GM18861 (cell line): ENCODE results near the gene TRIM24.
"Not testable (repeated sequence)": the region's sequence is repeated elsewhere in the genome, so short reads cannot be mapped to it uniquely, and the experiment has no call there.

ENCODE experiments used
- ATAC-seq: cut with Tn5 transposase; IDR thresholded peaks from one replicate; pipeline ENCODE4 v1.9.1; 2021; ENCODE audit not compliant: unreplicated experiment

TRIM24 gene

DNA sequence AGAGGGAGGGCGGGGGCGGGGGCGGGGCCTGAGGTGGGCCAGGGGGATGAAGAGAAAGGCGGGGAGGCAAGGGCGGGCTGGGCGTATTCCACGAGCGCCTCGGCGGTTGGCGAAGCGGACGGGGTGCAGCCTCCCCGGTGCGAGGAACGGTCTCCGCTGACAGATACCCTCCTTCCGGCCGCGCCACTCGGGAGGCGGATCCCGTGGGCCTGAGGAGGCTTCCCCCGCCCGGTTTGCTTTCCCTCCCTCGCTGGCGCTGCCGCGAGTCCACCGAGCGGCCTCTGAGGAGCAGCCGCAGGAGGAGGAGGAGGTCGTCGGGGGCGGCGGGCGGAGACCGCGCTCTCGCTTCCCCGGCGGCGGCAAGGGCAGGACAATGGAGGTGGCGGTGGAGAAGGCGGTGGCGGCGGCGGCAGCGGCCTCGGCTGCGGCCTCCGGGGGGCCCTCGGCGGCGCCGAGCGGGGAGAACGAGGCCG, at the start of gene TRIM24:
Gene TRIM24, plus strand, starts transcription at position 84 of the 473 bp plus-strand sequence. Its CDS starts 290 bp downstream, at position 374.
- ATAC-seq: peak; percentile 62

- ATAC-seq: not testable (repeated sequence)
These were observed 48.0 kb upstream of the TRIM24 start for GRCh38 chr7:138412077-138412476.

DNA sequence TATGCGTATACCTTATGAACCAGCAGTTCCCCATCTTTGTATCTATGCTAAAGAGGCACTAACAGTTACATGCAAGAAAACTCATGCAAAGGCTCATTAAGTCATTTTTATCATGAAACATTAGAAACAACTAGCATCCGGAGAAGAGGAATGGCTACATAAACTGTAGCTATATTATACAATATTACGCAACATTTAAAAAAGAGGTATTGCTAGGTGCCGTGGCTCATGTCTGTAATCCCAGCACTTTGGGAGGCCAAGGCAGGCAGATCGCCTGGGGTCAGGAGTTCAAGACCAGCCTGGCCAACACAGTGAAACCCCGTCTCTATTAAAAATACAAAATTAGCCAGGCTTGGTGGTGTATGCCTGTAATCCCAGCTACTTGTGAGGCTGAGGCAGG, 47.1 kb upstream of the TRIM24 start:
- not testable (repeated sequence) for ATAC-seq

DNA sequence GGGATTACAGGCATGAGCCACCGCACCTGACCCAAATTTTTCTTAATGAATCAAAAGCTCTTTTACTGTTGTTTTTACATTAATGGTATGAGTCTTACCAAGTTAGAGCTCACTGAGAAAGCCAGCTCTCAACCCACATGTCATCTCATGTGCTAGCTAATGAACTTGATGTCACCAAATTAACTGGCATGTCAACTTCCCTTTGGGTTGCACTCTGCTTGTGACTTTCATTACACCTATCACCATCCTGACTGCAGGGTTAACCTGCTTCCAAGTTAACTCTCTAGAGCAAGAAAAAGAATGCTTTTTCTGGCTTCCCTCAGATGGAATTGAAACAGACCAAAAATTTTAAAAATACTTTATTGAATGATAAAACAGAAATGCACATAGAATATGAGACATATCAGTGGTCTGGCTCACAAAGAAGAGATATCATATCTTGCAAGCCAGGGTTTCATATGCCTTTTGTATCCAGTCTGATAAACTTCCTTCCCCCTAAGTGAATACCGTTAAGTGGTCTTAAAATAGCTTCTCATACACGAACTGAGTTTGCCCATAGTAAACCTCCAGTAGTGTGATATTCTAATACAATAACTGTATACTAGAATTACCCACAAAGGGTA, 42.9 kb upstream of the TRIM24 start:
- ATAC-seq: no peak

GRCh38 chr7:138417764-138418163, 42.3 kb upstream of the TRIM24 start:
- ATAC-seq: no peak

GRCh38 chr7:138418403-138418802, 41.7 kb upstream of the TRIM24 start:
- not testable (repeated sequence) for ATAC-seq

DNA sequence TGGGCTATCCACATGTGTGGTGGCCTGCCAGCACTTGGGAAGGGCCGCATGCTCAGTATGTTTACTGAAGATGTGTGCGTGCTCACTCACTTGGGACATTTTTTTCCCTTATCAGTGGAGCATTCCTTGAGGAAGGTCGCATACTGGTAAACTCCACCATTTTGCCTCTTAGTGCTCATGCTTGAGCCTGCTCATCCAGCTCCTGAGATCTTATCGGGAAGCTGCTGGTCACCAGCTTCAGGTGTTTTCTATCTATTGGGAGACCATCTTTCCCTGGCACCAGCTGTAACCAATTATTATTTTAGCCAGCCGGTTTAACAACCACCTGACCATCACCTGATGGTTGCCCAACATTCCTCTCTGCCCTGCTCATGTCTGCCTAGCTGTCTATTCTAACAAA, 35.0 kb upstream of the TRIM24 start:
- no peak for ATAC-seq

GRCh38 chr7:138429577-138430250, 30.3 kb upstream of the TRIM24 start:
- ATAC-seq: no peak

GRCh38 chr7:138431517-138431916, 28.5 kb upstream of the TRIM24 start:
- no peak for ATAC-seq

- no peak for ATAC-seq
These were observed 26.2 kb upstream of the TRIM24 start for GRCh38 chr7:138433583-138434443.

- no peak for ATAC-seq
These were observed 25.5 kb upstream of the TRIM24 start for GRCh38 chr7:138434597-138435019.

GRCh38 chr7:138435231-138435919, 24.7 kb upstream of the TRIM24 start:
- ATAC-seq: no peak

DNA sequence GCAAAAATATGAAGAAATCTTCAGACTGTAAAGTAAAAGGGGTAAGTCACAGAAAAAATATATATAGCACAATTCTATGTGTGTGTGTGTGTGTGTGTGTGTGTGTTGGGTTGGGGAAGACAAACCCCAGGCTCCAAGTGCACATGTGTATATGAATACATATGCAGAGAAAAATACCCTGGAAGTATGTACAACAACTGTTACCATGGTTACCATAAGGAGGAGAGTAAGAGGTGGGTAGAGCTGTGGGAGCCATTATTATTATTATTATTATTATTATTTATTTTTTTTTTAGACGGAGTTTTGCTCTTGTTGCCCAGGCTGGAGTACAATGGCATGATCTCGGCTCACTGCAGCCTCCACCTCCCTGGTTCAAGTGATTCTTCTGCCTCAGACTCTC, 23.7 kb upstream of the TRIM24 start:
- ATAC-seq: no peak

- ATAC-seq: no peak
These were observed 19.6 kb upstream of the TRIM24 start for GRCh38 chr7:138440460-138440859.

DNA sequence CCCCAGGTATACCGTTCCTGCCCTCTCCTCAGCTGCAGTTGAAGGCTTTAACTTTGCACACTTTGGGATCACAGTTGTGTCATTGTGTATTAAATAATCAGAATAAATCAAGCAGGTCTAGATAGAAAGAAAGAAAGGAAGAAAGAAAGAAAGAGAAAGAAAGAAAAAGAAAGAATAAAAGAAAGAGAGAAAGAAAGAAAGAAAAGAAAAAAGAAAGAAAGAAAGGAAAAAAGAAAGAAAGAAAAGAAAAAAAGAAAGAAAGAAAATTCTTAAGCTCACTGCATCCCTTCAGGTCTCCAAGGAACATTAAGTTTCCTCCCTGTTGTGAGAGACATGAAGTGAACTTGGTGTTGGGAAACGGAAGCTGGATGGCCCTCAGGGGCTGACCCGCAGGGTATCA, 17.2 kb upstream of the TRIM24 start:
- no peak for ATAC-seq

DNA sequence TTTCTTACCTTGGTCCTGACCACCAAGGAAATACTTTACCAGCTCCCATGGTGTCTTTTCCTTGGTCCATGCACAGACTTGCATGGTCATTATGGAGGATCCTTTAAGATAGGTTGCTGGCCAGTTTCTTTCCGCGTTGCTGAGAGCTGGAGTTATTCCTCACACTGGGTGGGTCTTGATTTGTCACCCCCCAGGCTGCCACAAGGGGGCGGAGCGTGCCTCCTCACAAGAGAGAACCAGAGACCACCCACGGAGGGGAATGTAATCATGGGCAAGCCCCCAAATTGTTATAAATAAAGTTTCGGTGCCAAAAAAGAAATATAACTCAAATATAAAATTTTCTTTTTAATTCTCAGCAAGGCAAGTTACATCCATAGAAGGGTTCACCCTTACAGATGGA, 10.5 kb upstream of the TRIM24 start:
- ATAC-seq: no peak

DNA sequence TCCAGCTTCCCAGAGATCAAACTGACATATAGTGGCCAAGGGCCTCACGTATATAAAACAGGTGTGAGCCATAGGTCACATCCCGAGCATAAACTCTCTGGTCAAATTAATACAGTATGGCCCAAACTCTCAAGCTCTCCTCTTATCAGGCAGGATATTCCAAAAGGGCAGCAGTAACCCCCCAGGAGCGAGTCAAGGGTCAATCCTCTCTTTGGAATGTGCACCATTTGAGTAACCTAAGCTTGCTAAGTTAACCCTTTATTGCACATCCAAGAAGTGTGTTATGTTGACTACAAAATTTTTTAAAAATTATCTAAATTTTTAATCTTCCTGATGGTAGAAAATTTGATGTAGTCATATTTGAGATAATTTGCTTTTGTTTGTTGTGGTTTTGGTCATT, 4.5 kb upstream of the TRIM24 start:
- ATAC-seq: no peak

GRCh38 chr7:138456220-138456619, 3.8 kb upstream of the TRIM24 start:
- ATAC-seq: no peak

DNA sequence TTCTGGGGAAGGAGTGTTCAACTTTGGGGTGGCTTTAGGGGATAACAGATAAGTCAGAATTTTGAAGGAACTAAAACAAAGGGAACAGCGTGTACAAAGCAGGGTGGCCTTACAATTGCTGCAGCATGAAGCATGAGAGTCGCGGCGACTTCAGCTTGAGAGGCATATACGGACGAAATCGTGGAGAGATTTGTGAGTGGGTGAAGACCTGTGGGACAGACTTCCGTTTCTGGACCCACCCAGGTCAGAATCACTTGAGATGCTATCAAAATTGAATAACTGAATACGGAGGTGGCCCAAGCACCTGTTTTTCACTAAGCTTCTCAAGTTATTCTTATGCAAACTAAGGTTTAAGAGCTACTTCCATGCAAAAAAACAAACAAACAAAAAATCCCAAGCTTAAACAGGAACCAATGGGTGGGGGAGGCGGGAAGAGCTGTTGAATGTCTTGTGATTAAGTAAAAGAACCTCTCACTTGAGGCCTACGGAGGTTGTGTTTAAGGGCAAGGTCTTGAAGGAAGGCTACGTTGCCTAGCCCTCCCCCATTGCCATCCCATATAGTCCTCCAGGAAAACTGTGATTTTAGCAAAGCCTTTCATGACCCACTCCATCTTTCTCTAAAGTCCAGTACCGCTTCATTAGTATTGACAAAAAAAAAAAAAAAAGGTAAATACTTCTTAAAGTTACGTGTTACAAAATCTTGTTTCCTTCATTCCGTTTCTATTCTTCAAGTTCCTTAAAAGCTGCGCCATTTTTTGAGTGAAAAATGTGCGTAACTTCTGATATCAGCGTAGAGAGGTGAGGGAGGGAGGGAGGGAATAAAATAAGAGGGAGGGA, 1.3 kb upstream of the TRIM24 start:
- ATAC-seq: no peak
